Measurements from ENCODE around the gene HOXB8.

The HOXB8 gene

GRCh38 chr17:48610282-48611211 is 4.5 kb downstream of the HOXB8 start, which contains the start of gene HOXB7:
TSS of gene HOXB7 (minus strand) at chr17:48611017. CDS start at chr17:48610918, 99 bp downstream.
- peak; percentile 9 for DNase-seq

- no peak for DNase-seq
Observed at GRCh38 chr17:48609759-48610281, 5.3 kb downstream of the HOXB8 start.

- DNase-seq: no peak
Observed at GRCh38 chr17:48609033-48609432, 6.1 kb downstream of the HOXB8 start.

GRCh38 chr17:48608494-48608834 is 6.6 kb downstream of the HOXB8 start:
- no peak for DNase-seq

GRCh38 chr17:48606892-48607614 is 8.0 kb downstream of the HOXB8 start:
- DNase-seq: no peak

GRCh38 chr17:48605991-48606891 is 8.9 kb downstream of the HOXB8 start:
- DNase-seq: no peak

- DNase-seq: no peak
Observed at GRCh38 chr17:48605409-48605919, 9.6 kb downstream of the HOXB8 start.

GRCh38 chr17:48604770-48605329 is 10.2 kb downstream of the HOXB8 start, which contains the start of gene HOXB6:
TSS of gene HOXB6 (minus strand) at chr17:48604986. CDS start at chr17:48598150, 6,836 bp downstream.
- DNase-seq: no peak

- no peak for DNase-seq
Observed at GRCh38 chr17:48603959-48604769, 10.9 kb downstream of the HOXB8 start.

- no peak for DNase-seq
Observed at GRCh38 chr17:48601539-48602425, 13.3 kb downstream of the HOXB8 start.

GRCh38 chr17:48601207-48601538 is 13.9 kb downstream of the HOXB8 start:
- DNase-seq: no peak

- no peak for DNase-seq
Observed at GRCh38 chr17:48600244-48601098, 14.6 kb downstream of the HOXB8 start.

- no peak for DNase-seq
Observed at GRCh38 chr17:48599354-48599753, 15.7 kb downstream of the HOXB8 start.

GRCh38 chr17:48598736-48599135 is 16.4 kb downstream of the HOXB8 start:
- no peak for DNase-seq

- no peak for DNase-seq
Observed at GRCh38 chr17:48597778-48598631, 17.1 kb downstream of the HOXB8 start.

GRCh38 chr17:48597528-48597777 is 17.6 kb downstream of the HOXB8 start:
- no peak for DNase-seq

- no peak for DNase-seq
Observed at GRCh38 chr17:48596735-48597527, 18.2 kb downstream of the HOXB8 start.
